Inferior parietal cortex (tissue), 1 donor: ENCODE results near the gene RMI2.

Experiments used
- DNase-seq: peaks from one replicate; pipeline ENCODE4 v3.0.0-alpha.2; 2016; ENCODE audit errors: extremely low spot score

Gene RMI2

DNA sequence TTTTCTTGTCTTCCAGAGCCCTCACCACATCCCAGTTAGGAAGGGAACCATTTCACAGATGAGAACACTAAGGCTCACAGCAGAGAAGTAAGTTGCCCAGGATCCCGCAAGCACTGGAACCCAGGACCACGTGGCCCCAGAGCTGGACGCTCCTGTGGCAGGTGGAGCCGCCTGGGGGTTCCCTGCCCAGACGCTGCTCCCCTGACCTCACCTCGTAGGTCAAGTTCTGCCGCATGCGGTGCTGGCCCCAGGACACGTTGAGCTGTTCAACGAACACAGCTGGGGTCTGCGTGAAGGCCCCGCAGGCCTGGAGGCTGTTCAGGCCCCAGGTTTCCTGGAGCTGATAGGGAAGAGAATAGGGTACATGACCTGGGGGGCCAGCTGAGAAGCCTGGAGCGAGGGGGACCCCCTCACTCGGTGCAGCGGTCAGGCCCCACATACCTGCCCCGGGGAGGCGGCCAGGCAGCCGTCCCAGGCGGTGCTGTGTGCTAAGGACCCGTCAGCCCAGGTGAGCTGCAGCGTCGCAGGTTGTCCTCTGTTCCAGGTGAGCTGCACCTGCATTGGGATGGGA lies 54.1 kb downstream of the RMI2 start:
- no peak for DNase-seq

DNA sequence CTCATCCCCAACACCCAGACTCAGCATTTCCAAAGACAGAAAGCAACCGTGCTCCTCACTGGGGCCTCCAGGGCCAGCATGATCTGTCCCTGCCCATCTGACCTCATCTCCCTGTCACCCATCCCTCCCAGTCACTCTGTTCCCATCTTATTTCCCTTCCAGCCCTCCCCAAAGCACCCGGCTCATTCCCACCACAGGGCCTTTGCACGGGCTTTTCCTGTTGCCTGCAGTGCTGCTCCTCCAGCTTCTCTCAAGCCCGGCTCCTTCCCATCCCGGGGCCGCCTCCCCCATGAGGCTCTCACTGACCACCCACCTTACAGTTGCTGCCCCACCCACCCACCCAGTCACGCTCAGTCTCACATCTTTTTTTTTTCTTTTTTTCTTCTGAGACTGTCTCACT lies 54.8 kb downstream of the RMI2 start:
- DNase-seq: no peak
